Uterus (tissue), 4 donors: Measurements from ENCODE around the gene MOV10L1. TPM values are rescaled to one million over a fixed set of nuclear protein-coding genes. Genes with fewer than 3 reads are reported as not detected.

Experiments used
- DNase-seq, 2 donors: peaks; one replicate each; pipeline ENCODE4 v3.0.0-alpha.2; 2019 to 2020
- H3K27ac ChIP-seq, 2 donors: fragments of 200-600 bp; sonication (generic); 1 replicate in 1 of 2; 2 replicates in 1 of 2; pipeline ENCODE4 v1.5.1; 2016 to 2018
- H3K27me3 ChIP-seq, 2 donors: fragments of 200-600 bp; sonication (generic); one replicate each; pipeline ENCODE4 v1.5.1; 2018 to 2019; ENCODE audit warnings: control low read depth in 1 of 2
- H3K36me3 ChIP-seq, 2 donors: fragments of 200-600 bp; sonication (generic); one replicate each; pipeline ENCODE4 v1.5.1; 2019; ENCODE audit warnings: control low read depth in 1 of 2
- H3K4me1 ChIP-seq, 2 donors: fragments of 200-600 bp; sonication (generic); one replicate each; pipeline ENCODE4 v1.5.1; 2018 to 2019; ENCODE audit warnings: control low read depth in 1 of 2
- H3K4me3 ChIP-seq, 2 donors: fragments of 200-600 bp; sonication (generic); 1 replicate in 1 of 2; 2 replicates in 1 of 2; pipeline ENCODE4 v1.5.1; 2018 to 2019; ENCODE audit warnings: mild to moderate bottlenecking in 1 of 2
- H3K9me3 ChIP-seq, 2 donors: fragments of 200-600 bp; sonication (generic); one replicate each; pipeline ENCODE4 v1.5.1; 2019; ENCODE audit warnings: control low read depth in 1 of 2
- CTCF ChIP-seq, 4 experiments: fragments of 200-600 bp in 2 of 4; fragments of 450-650 bp in 2 of 4; sonication (generic) in 2 of 4; IDR thresholded peaks; one replicate each; pipeline ENCODE4 v1.5.1; 2016 to 2019; ENCODE audit warnings: antibody characterized with exemption in 4 of 4, mild to moderate bottlenecking in 2 of 4, moderate library complexity in 1 of 4
- POLR2A ChIP-seq, 2 donors: fragments of 450-650 bp; IDR thresholded peaks; one replicate each; pipeline ENCODE4 v1.6.1; 2016; ENCODE audit warnings: antibody characterized with exemption in 2 of 2, mild to moderate bottlenecking in 1 of 2, moderate library complexity in 1 of 2
- intact Hi-C: fragments of 100-400 bp; cut with DNase I; formaldehyde crosslinking; loops from one replicate; pipeline ENCODE4 v1.15.1; 2023; ENCODE audit warnings: low total_unique reads
- total RNA-seq, 4 donors: library from RNA; depleted of rRNA in 3 of 4; stranded (reverse); fragments of >200 nt in 3 of 4; gene quantifications; one replicate each; pipeline versions ENCODE4 v1.1.0 to v1.2.4, GENCODE V29; 2014 to 2023
- donor health status: DM: yes; HTN: yes; CAD: no.

Gene MOV10L1
- total RNA-seq, 4 donors from 2014 or later, result 1.8 to 3.4 TPM; not detected in 2

GRCh38 chr22:50190182-50190940, 100.6 kb downstream of the MOV10L1 start:
- Histone ChIP-seq H3K9me3 (no peaks in the 10 kb centered on the region), H3K27ac (peak overlapping the region; percentile 66), H3K36me3 (no peaks in the 10 kb centered on the region), H3K27me3 (no peaks in the 10 kb centered on the region), H3K4me3 (peak overlapping the region; percentile 18 to 35), H3K4me1 (peaks cover 0 to 29% of the 10 kb centered on the region in 2 donors)
- TF ChIP-seq POLR2A (IDR thresholded peaks at IDR 0.05) (peak in 1 of 2 donors; percentile 21), CTCF (IDR thresholded peaks at IDR 0.05) (peak; percentile 15 to 27 (median 20))
- DNase-seq, result peak; percentile 60 to 63
- intact Hi-C loops, result no loop called here

GRCh38 chr22:50190941-50191741, 101.3 kb downstream of the MOV10L1 start:
- H3K27me3 ChIP-seq, result no peaks in the 10 kb centered on the region
- intact Hi-C loops, result no loop called here
- H3K9me3 ChIP-seq, result no peaks in the 10 kb centered on the region
- TF ChIP-seq POLR2A (IDR thresholded peaks at IDR 0.05), result no peak
- no peak for TF ChIP-seq CTCF (IDR thresholded peaks at IDR 0.05)
- peak overlapping the region; percentile 18 to 35 for H3K4me3 ChIP-seq
- H3K4me1 ChIP-seq, result peaks cover 0 to 27% of the 10 kb centered on the region in 2 donors
- H3K27ac ChIP-seq, result peak overlapping the region; percentile 66
- H3K36me3 ChIP-seq, result no peaks in the 10 kb centered on the region
- DNase-seq, result no peak

- TF ChIP-seq POLR2A (IDR thresholded peaks at IDR 0.05) (no peak), CTCF (IDR thresholded peaks at IDR 0.05) (no peak)
- intact Hi-C loops, result no loop called here
- Histone ChIP-seq H3K36me3 (no peaks in the 10 kb centered on the region), H3K4me3 (no peak overlapping the region), H3K27me3 (no peaks in the 10 kb centered on the region), H3K9me3 (no peaks in the 10 kb centered on the region), H3K4me1 (peaks cover 0 to 21% of the 10 kb centered on the region in 2 donors), H3K27ac (no peak overlapping the region)
- no peak for DNase-seq
Measured at GRCh38 chr22:50192436-50193204, 102.8 kb downstream of the MOV10L1 start.

- TF ChIP-seq POLR2A (IDR thresholded peaks at IDR 0.05), result no peak
- no peak for TF ChIP-seq CTCF (IDR thresholded peaks at IDR 0.05)
- H3K36me3 ChIP-seq, result no peaks in the 10 kb centered on the region
- no peaks in the 10 kb centered on the region for H3K27me3 ChIP-seq
- no peak overlapping the region for H3K4me3 ChIP-seq
- H3K27ac ChIP-seq, result no peak overlapping the region
- intact Hi-C loops, result no loop called here
- H3K9me3 ChIP-seq, result no peaks in the 10 kb centered on the region
- H3K4me1 ChIP-seq, result peaks cover 0 to 21% of the 10 kb centered on the region in 2 donors
- no peak for DNase-seq
Measured at GRCh38 chr22:50193621-50194020, 103.8 kb downstream of the MOV10L1 start.
